Immature natural killer cell (primary cell): Measurements from ENCODE around the gene USP49. TPM values are rescaled to one million over a fixed set of nuclear protein-coding genes. Genes with fewer than 3 reads are reported as not detected.

Experiments used
- DNase-seq, 3 donors: peaks; one replicate each; pipeline ENCODE4 v3.0.0; 2022; ENCODE audit warnings: mixed read lengths in 1 of 3
- H3K27ac Mint-ChIP-seq, 6 donors: one replicate each; pipeline ENCODE4 v1.8.0; 2020; ENCODE audit warnings: mixed read lengths in 6 of 6, mild to moderate bottlenecking in 5 of 6, inconsistent platforms in 4 of 6, moderate library complexity in 3 of 6
- H3K27me3 Mint-ChIP-seq, 3 donors: one replicate each; pipeline ENCODE4 v1.8.0; 2020 to 2021; ENCODE audit warnings: low read depth in 3 of 3, mild to moderate bottlenecking in 3 of 3, mixed read lengths in 3 of 3, moderate library complexity in 3 of 3, inconsistent platforms in 1 of 3
- H3K36me3 Mint-ChIP-seq, 3 donors: one replicate each; pipeline ENCODE4 v1.8.0; 2020; ENCODE audit warnings: mixed read lengths in 3 of 3, inconsistent platforms in 2 of 3, mild to moderate bottlenecking in 2 of 3
- H3K4me1 Mint-ChIP-seq, 2 donors: one replicate each; pipeline ENCODE4 v1.8.0; 2020; ENCODE audit warnings: inconsistent platforms in 2 of 2, mild to moderate bottlenecking in 2 of 2, mixed read lengths in 2 of 2, moderate library complexity in 1 of 2
- H3K4me3 Mint-ChIP-seq, 5 donors: one replicate each; pipeline ENCODE4 v1.8.0; 2020; ENCODE audit warnings: mild to moderate bottlenecking in 5 of 5, mixed read lengths in 5 of 5, inconsistent platforms in 3 of 5, moderate library complexity in 3 of 5
- H3K9me3 Mint-ChIP-seq, 6 donors: one replicate each; pipeline ENCODE4 v1.8.0; 2020; ENCODE audit warnings: mild to moderate bottlenecking in 6 of 6, mixed read lengths in 6 of 6, inconsistent platforms in 4 of 6, moderate library complexity in 3 of 6
- polyA plus RNA-seq, 3 donors: library from polyadenylated mRNA; unstranded; fragments of 300-500 nt; fragmentation: Illumina TruSeq; gene quantifications; one replicate each; pipeline ENCODE4 v1.2.3, GENCODE V29; 2021

The USP49 gene
- polyA plus RNA-seq, 3 donors from 2014 or later, result 0.22 to 0.94 (median 0.62) TPM

DNA sequence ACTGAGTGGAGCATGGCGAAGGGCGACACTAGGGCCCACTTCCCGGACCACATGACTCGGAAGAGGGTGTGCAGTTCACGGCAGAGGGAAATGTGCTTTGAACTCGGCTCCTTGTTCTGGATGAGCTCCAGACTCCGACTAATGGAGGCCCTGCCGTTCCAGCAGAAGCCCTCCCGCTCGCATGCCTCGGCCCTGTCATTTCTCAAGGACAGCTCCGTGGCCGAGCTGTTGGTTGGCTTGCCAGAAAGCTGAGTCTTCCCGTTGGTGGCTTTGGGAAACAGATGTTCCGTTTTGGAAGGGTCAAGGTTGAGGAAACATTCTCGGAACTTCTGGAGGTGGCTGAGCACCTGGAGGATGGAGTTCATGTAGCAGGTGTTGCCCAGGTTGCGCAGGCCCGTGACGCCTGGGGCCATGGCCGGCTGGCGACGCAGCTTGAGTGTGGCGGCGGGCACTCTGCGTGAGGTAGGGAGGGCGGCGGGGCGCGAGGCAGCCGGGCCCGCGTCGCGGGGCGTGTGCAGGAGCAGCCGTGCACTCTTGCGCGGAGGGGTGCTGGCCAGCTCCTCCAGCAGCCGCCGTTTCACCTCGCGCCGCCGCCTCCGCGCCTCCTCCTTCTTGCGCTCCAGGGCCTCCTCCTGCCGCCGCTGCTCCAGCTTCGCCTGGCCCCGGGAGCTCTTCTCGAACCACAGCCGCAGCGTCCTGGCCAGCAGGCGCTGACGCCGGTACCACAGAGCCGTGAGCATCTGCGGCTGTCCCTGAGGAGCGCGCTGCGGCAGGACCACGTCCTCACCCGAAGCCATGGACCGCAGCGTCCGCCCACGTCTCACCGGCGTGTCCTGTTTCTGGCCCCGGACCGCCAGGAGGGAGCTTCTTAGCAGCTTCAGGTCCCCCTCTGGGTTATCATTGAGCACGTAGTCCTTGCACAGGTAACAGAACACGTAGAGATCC is 89.1 kb downstream of the USP49 start:
- no peaks in the 10 kb centered on the region for H3K27me3 Mint-ChIP-seq
- no peaks in the 10 kb centered on the region for H3K9me3 Mint-ChIP-seq

DNA sequence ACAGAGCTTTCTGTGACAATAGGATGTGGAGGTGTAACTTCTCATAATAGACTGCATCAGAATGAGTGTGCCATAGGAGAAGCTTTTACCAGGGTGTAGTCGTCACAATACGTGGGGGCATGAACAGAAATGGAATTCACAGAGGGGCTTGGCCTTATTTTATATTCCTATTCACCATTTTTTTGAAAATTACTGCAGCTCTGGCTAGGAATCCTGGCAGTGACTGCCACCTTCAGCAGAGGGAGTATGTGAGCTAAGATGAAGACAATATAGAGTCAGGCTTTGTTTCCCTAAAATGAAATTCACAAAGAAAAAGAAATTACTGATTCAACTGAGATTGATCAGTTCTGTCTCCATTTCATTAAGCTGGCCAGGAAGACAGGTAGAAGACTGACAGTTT is 93.8 kb downstream of the USP49 start:
- DNase-seq, result no peak
- H3K4me3 Mint-ChIP-seq, result no peak overlapping the region
- H3K27ac Mint-ChIP-seq, result no peak overlapping the region
- H3K36me3 Mint-ChIP-seq, result peaks cover 0 to 5% (median 3%) of the 10 kb centered on the region in 3 donors
- peaks cover 0 to 1% (median 0%) of the 10 kb centered on the region in 3 donors for H3K27me3 Mint-ChIP-seq
- no peaks in the 10 kb centered on the region for H3K9me3 Mint-ChIP-seq
- no peaks in the 10 kb centered on the region for H3K4me1 Mint-ChIP-seq

More for the DNA sequence above, 89.1 kb downstream of the USP49 start:
- Mint-ChIP-seq H3K4me1 (no peaks in the 10 kb centered on the region), H3K27ac (no peak overlapping the region), H3K36me3 (peaks cover 0 to 5% (median 3%) of the 10 kb centered on the region in 3 donors), H3K4me3 (no peak overlapping the region)
- no peak for DNase-seq

DNA sequence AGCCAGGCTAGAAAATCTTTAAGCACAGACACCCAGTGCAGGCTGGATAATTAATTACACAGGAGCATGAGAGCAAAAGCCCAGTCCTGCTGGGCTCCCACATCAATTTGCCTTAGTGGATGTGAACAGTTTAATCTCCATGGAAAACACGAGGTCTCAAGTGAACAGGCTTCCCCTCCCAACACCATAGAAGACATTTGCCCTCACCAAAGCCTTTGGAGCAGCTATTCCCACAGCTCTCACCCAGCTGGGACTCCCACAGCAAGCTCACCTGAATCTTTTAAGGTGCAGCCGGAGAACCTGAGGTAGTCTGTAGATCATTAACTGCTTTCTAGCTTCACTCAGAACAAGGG is 95.6 kb downstream of the USP49 start:
- no peak overlapping the region for H3K4me3 Mint-ChIP-seq
- H3K4me1 Mint-ChIP-seq, result no peaks in the 10 kb centered on the region
- H3K9me3 Mint-ChIP-seq, result no peaks in the 10 kb centered on the region
- DNase-seq, result no peak
- H3K27me3 Mint-ChIP-seq, result peaks cover 0 to 1% (median 0%) of the 10 kb centered on the region in 3 donors
- H3K36me3 Mint-ChIP-seq, result peaks cover 0 to 5% (median 0%) of the 10 kb centered on the region in 3 donors
- H3K27ac Mint-ChIP-seq, result no peak overlapping the region

DNA sequence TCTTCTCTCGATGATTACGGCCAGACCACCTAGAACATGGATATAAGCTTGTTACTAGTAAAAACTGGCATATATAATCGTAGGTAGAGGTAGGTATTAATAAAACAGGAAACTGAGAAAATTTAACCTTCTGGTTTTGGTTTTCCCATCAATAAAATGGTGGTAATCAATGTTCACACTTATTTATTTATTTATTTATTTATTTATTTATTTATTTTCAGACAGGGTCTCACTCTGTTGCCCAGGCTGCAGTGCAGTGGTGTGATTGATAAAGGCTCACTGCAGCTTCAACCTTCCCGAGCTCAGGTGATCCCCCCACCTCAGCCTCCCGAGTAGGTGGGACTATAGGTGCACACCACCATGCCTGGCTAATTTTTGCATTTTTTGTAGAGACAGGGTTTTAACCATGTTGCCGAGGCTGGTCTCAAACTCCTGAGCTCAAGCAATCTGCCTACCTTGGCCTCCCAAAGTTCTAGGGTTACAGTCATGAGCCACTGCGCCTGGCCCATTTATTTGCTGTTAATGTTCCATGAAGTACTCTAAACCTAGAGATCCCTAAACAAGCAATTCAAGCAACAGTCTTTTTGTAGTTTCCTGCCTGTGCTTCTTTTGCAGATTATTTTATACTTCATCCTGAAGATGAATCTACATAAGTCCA is 96.1 kb downstream of the USP49 start:
- Mint-ChIP-seq H3K4me3 (no peak overlapping the region), H3K9me3 (no peaks in the 10 kb centered on the region), H3K36me3 (peaks cover 0 to 5% (median 0%) of the 10 kb centered on the region in 3 donors), H3K27ac (no peak overlapping the region), H3K27me3 (peaks cover 0 to 1% (median 0%) of the 10 kb centered on the region in 3 donors), H3K4me1 (no peaks in the 10 kb centered on the region)
- DNase-seq, result no peak

DNA sequence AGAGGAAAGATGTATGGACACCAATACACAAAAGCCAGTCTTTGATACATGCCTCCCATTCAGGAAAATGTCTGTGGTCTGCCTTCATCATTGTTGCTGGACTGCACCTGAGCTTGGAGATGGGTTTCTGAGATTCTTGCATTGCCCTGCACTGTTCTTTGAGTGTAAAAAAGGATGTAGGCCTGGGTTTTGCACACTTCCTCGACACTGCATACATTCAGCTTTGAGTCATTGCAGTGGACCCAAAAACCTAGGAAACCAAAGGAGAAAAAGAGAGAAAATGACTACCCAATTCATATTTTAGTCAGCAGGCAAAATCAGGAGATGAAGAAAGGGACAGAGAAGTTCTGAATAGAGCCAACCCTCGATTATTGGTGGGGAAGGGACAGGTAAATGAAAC is 98.7 kb downstream of the USP49 start:
- no peaks in the 10 kb centered on the region for H3K9me3 Mint-ChIP-seq
- no peaks in the 10 kb centered on the region for H3K4me1 Mint-ChIP-seq
- no peak overlapping the region for H3K27ac Mint-ChIP-seq

DNA sequence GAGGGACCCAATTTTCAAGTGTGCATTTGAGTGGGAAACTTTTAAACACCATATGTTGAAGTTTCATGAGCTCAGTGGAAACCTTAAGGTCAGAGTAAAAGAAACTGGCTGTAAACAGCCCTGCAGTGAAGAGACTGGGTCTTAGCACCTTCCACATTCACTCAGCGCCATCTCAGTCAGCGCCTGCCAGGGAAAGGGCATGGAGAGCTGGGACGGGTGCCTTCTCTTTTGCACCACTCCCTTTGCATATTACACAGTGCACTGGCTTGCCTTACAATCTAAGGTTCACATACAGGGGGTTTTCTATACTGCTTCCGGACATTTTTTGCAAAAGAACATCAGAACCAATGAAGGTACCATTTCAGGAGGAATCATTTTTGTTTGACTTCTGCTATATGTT is 103.2 kb downstream of the USP49 start:
- Mint-ChIP-seq H3K4me1 (peaks cover 14 to 16% of the 10 kb centered on the region in 2 donors), H3K4me3 (no peak overlapping the region), H3K27ac (peak overlapping the region in 1 of 6 donors; percentile 29), H3K9me3 (no peaks in the 10 kb centered on the region), H3K36me3 (peaks cover 0 to 8% (median 6%) of the 10 kb centered on the region in 3 donors), H3K27me3 (peaks cover 2 to 9% (median 6%) of the 10 kb centered on the region in 3 donors)
- no peak for DNase-seq

More for the DNA sequence above, 98.7 kb downstream of the USP49 start:
- Mint-ChIP-seq H3K4me3 (no peak overlapping the region), H3K27me3 (peaks cover 0 to 1% (median 0%) of the 10 kb centered on the region in 3 donors), H3K36me3 (peaks cover 0 to 6% (median 0%) of the 10 kb centered on the region in 3 donors)
- DNase-seq, result no peak

DNA sequence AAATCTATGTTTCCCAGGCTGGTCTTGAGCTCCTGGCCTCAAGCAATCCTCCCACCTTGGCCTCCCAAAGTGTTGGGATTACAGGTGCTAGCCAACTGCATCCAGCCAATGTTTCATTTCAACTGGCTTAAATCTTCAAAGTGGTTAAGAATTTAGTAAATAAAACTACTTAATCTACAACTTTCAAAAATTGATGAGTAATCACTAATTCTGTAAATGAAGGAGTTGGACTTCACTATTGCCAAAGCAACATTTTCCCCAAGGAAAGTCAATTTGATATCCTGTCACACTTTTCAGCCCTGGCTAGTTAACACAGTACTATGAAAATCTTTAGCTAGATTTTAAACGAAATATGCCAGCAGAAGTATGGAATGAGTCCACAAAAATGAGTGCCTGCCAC is 103.9 kb downstream of the USP49 start:
- peaks cover 2 to 12% (median 6%) of the 10 kb centered on the region in 3 donors for H3K27me3 Mint-ChIP-seq
- H3K36me3 Mint-ChIP-seq, result peaks cover 0 to 8% (median 6%) of the 10 kb centered on the region in 3 donors
- H3K9me3 Mint-ChIP-seq, result no peaks in the 10 kb centered on the region
- H3K27ac Mint-ChIP-seq, result peak overlapping the region in 2 of 6 donors; percentile 22 to 29
- H3K4me1 Mint-ChIP-seq, result peaks cover 14 to 16% of the 10 kb centered on the region in 2 donors
- H3K4me3 Mint-ChIP-seq, result no peak overlapping the region
- DNase-seq, result no peak

DNA sequence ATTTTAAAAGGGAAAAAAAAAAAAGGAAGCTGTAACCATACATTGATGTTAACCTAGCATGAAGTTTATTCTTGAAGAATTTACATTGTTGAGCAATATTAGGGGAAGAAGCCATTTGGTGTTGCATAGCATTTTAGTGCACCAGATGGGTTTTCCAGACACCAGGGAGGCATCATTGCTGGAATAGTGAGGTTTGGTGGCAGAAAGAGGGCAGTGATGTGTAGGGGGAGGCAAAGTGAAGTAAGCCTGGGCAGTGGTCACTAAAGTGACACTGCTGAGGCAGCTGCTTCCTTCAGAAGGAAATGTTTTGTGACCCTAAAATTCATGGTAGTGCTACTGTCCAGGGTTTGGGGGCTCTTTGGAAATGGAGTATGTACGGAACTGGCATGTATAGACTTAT is 105.1 kb downstream of the USP49 start:
- DNase-seq, result no peak
- Mint-ChIP-seq H3K27ac (peak overlapping the region in 2 of 6 donors; percentile 34 to 46), H3K4me1 (peaks cover 14 to 17% of the 10 kb centered on the region in 2 donors), H3K9me3 (no peaks in the 10 kb centered on the region), H3K36me3 (peaks cover 0 to 8% (median 6%) of the 10 kb centered on the region in 3 donors), H3K27me3 (peaks cover 2 to 14% (median 9%) of the 10 kb centered on the region in 3 donors), H3K4me3 (peak overlapping the region in 2 of 5 donors; percentile 3 to 38)

DNA sequence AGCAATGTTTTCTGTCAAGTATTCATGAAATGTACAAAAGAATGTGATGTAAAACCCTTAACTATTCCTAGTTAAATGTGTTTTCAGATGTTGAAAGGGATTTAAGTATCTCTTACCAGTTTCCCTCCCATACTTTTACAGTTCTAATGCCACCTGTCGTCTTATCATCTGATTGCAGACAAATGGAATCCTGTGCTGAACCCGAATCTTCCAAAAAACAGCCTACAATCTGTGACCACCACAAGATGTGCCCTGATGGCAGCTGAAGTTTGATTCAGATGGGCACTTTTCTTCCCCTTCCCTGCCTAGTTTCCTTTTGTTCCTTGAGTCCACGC is 105.8 kb downstream of the USP49 start:
- no peak for DNase-seq
- peaks cover 14 to 18% of the 10 kb centered on the region in 2 donors for H3K4me1 Mint-ChIP-seq
- H3K27ac Mint-ChIP-seq, result peak overlapping the region; percentile 30 to 76 (median 48)
- peak overlapping the region; percentile 74 to 96 (median 83) for H3K4me3 Mint-ChIP-seq
- H3K27me3 Mint-ChIP-seq, result peaks cover 2 to 14% (median 9%) of the 10 kb centered on the region in 3 donors
- H3K36me3 Mint-ChIP-seq, result peaks cover 0 to 8% (median 6%) of the 10 kb centered on the region in 3 donors
- H3K9me3 Mint-ChIP-seq, result no peaks in the 10 kb centered on the region

DNA sequence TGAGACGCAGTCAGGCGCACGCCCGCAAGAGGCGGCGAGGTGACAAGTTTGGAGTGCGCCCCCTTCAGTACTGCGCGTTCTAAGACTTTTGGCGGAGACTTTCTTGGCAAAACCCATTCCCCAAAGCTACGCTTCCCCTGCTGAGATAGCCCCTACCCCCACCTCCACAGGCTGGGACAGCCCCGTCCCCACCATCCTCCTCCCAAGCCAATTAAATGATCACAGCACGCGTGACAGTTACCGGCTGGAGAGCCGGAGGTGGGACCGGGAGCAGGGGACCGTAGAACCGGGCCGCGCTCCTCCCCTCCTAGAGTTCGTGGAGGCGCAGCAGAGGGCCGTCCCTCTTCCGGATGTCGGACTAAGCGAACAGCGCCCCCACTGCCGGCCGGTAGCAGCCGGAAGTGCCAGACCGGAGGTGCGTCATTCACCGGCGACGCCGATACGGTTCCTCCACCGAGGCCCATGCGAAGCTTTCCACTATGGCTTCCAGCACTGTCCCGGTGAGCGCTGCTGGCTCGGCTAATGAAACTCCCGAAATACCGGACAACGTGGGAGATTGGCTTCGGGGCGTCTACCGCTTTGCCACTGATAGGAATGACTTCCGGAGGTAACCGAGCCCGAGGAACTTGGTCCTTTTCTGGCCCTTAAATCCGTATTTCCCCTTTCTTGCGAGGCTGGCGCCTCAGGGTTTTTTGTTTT is 107.8 kb downstream of the USP49 start, which contains the start of gene TOMM6:
Gene TOMM6 (plus strand): TSS at position 476 of the 699 bp plus-strand sequence. CDS start 4 bp downstream, at position 480.
- DNase-seq, result peak; percentile 92 to 94 (median 93)
- H3K9me3 Mint-ChIP-seq, result no peaks in the 10 kb centered on the region
- H3K4me3 Mint-ChIP-seq, result peak within 1 kb of the TSS; percentile 93 to 97 (median 96)
- peaks cover 2 to 14% (median 9%) of the 10 kb centered on the region in 3 donors for H3K27me3 Mint-ChIP-seq
- peaks cover 0 to 8% (median 6%) of the 10 kb centered on the region in 3 donors for H3K36me3 Mint-ChIP-seq
- peaks cover 14 to 18% of the 10 kb centered on the region in 2 donors for H3K4me1 Mint-ChIP-seq
- H3K27ac Mint-ChIP-seq, result peak within 1 kb of the TSS; percentile 92 to 98 (median 96)

DNA sequence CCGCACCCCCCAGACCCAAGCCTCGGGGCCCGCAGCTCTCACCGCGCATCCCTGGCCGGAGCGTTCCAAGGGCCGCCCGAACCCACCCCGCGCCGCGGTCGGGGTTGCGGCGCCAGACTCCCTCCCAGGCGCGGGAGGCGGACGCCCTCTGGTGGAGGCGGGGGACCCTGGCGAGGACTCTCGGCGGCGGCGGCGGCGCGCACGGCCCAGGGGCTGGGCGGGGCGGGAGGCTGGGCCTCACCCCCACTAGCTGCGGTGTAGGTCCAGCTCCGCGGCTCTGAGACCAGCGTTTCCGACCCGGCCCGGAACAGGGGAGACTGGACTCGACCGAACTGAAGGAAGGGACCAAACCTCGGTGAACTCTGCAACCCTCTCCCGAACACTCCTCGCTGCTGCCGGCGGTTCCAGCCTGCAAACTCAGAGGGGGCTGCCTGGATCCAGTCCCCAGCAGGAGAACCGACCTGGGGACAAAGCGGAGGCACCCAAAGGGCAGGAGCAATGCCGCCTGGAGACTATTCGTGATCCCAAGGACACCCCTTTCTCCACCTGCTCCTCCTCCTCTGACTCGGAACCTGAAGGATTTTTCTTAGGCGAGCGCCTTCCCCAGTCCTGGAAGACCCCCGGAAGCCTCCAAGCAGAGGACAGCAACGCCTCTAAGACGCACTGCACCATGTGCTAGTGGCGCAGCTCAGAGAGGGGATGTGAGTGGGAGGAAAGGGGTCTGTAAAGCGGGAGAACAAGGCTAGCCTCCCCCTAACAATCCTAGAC is 108.5 kb downstream of the USP49 start:
- Mint-ChIP-seq H3K4me1 (peaks cover 14 to 18% of the 10 kb centered on the region in 2 donors), H3K9me3 (no peaks in the 10 kb centered on the region)

DNA sequence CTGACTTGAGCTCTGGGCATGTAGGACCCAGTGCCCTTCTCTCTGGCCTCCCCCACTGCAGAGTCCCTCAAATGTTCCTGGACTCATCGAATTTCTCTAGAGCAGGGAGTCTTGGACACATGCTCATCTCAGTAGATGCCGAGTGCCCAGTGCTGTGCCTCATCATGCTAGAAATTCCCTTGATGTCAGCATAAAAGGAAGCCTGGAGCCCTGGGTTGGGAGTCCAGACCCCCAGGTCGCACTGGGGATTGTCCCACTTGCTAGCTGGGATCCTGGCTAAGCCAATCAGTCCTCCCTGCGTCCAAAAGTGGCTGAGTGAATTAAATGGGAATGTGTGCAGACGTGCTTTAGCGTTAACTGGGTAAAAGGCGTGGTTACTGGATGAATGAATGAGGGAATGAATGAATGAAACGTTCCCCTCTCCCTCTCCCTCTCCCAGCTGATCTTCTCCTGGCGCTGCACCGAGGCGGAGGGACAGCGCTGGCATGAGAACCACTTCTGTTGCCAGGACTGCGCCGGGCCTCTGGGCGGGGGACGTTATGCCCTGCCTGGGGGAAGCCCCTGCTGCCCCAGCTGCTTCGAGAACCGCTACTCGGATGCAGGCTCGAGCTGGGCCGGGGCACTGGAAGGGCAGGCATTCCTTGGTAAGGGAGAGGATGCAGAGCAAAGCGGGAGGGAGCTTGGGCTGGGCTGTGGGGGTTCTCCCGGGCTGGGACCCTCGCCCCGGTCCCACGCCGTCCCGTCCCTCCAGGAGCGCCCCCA is 109.3 kb downstream of the USP49 start:
- Mint-ChIP-seq H3K36me3 (peaks cover 0 to 6% (median 4%) of the 10 kb centered on the region in 3 donors), H3K4me1 (peaks cover 20 to 21% of the 10 kb centered on the region in 2 donors), H3K4me3 (peak overlapping the region; percentile 60 to 96 (median 83)), H3K27ac (peak overlapping the region in 4 of 6 donors; percentile 35 to 88 (median 80)), H3K27me3 (peaks cover 5 to 16% (median 9%) of the 10 kb centered on the region in 3 donors), H3K9me3 (no peaks in the 10 kb centered on the region)
- no peak for DNase-seq

More for the DNA sequence above, 108.5 kb downstream of the USP49 start:
- peak; percentile 87 to 88 (median 87) for DNase-seq
- H3K27me3 Mint-ChIP-seq, result peaks cover 2 to 16% (median 9%) of the 10 kb centered on the region in 3 donors
- H3K36me3 Mint-ChIP-seq, result peaks cover 0 to 7% (median 6%) of the 10 kb centered on the region in 3 donors
- peak overlapping the region; percentile 92 to 98 (median 96) for H3K27ac Mint-ChIP-seq
- H3K4me3 Mint-ChIP-seq, result peak overlapping the region; percentile 93 to 97 (median 96)
